HL-60 (cell line): ENCODE results near the gene COL25A1.

Experiments used
- CTCF ChIP-seq: IDR thresholded peaks from one replicate; pipeline ENCODE4 v1.5.1; 2011; ENCODE audit warnings: low read length, control low read depth, inconsistent platforms; ENCODE audit not compliant: insufficient read depth
- GABPA ChIP-seq: IDR thresholded peaks from 2 replicates; pipeline ENCODE4 v1.6.1; 2012; ENCODE audit warnings: low read depth
- POLR2AphosphoS5 ChIP-seq: IDR thresholded peaks from 2 replicates; pipeline ENCODE4 v1.6.1; 2012; ENCODE audit warnings: low read depth
- REST ChIP-seq: IDR thresholded peaks from 2 replicates; pipeline ENCODE4 v1.6.1; 2012; ENCODE audit warnings: low read depth; ENCODE audit not compliant: insufficient replicate concordance

GRCh38 chr4:109154424-109154823 is 148.0 kb downstream of the COL25A1 start:
- no peak for TF ChIP-seq REST
- TF ChIP-seq CTCF = no peak
- TF ChIP-seq POLR2AphosphoS5 = no peak
- TF ChIP-seq GABPA = no peak
